Measurements from ENCODE around the gene PIK3C2A.

PIK3C2A gene

DNA sequence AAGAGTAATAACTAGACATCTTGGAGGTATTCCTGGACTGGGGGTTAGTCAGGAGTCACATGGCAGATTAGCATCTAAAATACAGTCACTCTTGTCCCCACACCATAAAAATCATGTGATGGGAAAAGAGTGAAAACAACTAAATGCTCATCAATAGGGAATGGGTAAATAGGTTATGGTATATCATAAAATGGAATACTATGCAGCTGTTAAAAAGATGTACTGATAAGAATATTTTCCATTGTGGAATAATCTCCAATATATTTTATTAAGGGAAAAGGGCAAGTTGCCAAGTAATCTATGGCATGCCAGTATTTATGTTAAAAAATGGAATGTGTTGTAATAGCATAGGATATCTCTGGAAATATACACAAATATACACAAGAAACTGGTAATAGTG is 6.6 kb upstream of the PIK3C2A start:
- H3K27ac ChIP-seq: no peak overlapping the region
- no peak for DNase-seq (ENCODE audit: low read depth, low spot score)

DNA sequence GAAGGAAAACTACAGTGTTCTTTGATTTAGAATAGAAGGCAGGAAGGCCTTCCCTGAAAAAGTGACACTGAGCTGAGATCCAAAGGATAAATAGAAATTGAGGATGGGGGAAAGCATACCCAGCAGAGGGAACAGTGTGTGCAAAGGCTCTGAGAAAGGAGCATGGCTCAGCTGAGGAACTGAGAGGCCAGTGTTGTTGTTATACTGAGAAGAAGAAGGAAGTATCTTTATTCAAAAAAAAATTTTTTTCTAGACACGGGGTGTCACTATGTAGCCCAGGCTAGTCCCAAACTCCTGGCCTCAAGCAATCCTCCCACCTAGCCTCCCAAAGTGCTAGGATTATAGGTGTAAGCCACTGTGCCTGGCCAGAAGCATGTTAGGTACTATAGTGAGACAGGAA is 3.5 kb upstream of the PIK3C2A start:
- DNase-seq (ENCODE audit: low read depth, low spot score): no peak
- H3K27ac ChIP-seq: no peak overlapping the region

DNA sequence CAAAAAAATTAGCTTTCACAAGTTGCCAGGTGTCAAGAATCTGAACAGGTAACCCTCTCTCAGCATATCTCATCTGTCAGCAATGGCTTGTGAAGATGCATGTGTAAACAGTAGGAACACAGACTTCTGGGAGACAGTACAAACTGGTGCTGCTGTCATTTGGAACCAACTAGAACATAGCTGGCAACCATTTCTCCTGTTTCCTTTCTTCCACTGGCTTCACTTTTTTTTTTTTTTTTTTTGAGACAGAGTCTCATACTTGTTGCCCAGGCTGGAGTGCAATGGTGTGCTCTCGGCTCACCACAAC is 2.1 kb upstream of the PIK3C2A start:
- no peak for DNase-seq (ENCODE audit: low read depth, low spot score)
- H3K27ac ChIP-seq: peak overlapping the region; percentile 92

DNA sequence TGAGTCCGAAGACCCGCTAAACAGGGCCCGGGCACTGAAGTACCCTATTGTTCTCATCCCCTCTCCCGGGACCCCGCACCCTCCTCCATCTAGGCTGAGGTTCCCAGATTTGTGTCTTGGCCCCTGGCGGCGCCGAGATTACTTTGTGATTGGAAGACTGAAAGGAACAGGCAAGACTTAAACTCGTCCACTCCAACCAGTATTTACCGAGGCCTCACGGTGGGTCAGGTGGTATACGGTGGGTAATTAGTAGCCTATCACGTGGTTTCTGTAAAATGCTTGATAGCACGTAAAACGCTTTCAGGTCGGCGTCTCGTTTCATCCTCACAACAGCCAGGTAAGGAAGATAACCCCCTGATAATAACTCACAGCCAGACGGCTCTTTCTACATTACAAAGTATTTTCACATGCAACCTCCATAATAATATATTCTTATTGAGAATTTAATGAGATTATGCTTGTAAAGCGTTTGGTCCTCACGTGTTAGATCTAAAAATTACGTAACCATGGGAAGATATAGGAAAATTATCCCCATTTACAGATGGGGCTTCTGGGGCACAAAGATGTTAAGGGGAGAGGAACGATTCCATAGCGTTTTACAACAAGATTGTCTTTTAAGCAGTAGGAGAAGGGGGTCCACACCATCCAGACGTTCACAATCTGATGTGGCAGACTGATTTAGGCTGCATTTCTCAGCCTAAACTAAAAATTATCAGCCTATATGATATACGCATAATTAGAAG is 642 bp upstream of the PIK3C2A start:
- peak overlapping the region; percentile 92 for H3K27ac ChIP-seq
- peak; percentile 36 for DNase-seq (ENCODE audit: low read depth, low spot score)

DNA sequence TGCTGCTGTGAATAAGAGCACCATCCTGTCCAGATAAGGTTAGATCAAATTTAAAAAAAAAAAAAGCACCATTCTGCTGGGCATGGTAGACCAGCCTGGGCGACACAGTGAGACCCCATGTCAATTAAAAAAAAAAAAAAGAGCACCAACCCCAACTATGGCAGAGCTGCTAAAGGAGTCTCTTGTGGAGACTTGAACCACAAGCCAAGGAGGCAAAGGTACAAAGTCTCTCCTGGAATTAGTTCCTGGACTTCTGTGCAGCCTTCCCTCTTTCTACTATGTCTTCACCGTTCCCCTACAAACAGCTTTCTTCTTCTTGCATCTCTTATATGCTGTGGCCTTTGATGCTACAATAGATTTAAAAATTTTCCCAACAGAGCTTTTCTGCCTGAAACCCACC is 1.3 kb downstream of the PIK3C2A start:
- H3K27ac ChIP-seq: no peak overlapping the region

DNA sequence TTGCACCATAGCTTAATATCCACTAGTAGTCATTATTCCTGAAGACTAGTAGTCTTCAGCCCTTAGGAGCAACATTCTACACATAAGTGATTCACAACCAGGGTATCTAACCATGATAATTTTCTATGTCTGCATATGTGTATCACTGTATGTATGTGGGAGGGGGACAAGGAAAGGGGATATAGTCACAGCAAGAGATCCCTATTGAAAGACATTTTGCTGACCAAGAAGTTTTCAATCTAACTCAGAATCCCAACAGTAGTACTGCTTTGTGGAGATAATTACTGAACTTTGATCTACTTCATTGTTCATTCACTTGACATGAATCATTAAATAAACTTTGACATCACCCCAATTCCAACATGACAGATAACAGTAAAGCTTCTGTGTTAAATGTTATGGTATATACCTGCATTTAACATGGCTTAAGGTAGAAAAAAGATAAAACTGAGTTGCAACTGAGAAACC is 10.3 kb downstream of the PIK3C2A start:
- no peak overlapping the region for H3K27ac ChIP-seq
- no peak for DNase-seq (ENCODE audit: low read depth, low spot score)

More for the DNA sequence above, 1.3 kb downstream of the PIK3C2A start:
- DNase-seq (ENCODE audit: low read depth, low spot score): no peak

DNA sequence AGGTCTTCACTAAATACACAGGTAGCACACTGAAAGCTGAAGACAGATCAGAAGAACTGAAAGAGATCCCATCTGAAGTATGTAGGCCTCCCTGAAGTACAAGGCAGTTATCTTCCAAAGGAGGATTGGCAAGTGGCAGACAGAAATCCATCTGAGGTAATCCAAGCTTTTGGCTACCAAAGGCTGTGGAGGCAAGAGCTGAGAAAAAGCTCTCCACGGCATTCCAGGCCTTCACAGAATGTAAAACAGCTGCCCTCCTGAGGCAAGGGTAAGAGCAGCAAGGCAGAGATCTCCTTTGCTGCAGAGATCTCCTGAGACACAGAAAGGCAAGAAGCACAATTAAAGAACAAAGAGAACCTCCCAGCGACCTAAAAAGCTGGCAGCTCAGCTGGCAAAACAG is 19.1 kb downstream of the PIK3C2A start:
- DNase-seq (ENCODE audit: low read depth, low spot score): no peak
- no peak overlapping the region for H3K27ac ChIP-seq

DNA sequence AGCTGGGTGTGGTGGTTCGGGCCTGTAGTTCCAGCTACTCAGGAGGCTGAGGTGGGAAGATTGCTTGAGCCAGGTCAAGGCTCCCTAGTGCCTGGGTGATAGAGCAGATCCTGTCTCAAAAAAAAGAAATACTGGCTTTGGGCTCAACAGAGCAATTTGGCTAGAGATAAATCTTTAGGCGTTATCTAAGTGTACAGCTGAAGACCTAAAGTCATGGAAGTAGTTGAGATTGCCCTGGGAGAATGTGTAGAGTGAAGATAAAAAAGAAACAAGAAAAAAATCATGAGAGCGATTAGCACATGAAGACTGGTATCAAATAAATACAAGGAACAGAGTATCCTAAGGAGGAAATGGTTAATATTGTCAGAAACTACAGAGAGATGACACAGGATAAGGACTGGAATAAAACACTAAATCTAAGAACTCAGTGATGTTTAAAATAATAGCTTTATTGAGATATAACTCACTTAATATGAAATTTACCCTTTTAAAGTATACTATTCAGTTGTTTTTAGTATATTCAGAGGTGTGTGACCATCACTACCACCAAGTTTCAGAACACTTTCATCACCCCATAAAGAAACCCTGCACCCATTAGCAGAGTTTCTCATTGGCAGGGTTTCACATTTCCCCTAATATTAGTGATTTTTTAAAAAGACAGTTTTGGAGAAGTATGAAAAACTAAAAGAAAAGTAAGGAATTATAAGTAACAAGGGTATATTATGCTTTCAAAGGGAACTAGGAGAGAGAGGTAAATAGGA is 20.7 kb downstream of the PIK3C2A start:
- no peak for DNase-seq (ENCODE audit: low read depth, low spot score)
- H3K27ac ChIP-seq: no peak overlapping the region

DNA sequence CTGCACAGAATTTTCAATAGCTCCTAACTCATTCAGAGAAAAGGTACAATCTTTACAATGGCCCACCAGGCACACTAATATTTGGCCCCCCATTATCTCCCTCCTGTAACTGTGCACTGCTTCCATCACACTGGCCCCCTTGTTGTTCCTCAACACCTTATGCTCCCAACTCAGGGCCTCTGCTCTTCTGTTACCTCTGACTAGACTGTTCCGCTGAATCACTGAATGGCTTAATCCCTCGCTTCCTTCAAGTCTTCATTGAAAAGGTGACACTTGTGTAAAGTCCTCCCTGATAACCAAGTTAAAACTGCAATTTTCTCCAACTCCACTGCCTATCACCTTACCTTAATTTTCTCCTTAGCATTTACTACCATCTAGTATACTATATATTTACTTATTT is 21.8 kb downstream of the PIK3C2A start:
- no peak for DNase-seq (ENCODE audit: low read depth, low spot score)
- no peak overlapping the region for H3K27ac ChIP-seq

DNA sequence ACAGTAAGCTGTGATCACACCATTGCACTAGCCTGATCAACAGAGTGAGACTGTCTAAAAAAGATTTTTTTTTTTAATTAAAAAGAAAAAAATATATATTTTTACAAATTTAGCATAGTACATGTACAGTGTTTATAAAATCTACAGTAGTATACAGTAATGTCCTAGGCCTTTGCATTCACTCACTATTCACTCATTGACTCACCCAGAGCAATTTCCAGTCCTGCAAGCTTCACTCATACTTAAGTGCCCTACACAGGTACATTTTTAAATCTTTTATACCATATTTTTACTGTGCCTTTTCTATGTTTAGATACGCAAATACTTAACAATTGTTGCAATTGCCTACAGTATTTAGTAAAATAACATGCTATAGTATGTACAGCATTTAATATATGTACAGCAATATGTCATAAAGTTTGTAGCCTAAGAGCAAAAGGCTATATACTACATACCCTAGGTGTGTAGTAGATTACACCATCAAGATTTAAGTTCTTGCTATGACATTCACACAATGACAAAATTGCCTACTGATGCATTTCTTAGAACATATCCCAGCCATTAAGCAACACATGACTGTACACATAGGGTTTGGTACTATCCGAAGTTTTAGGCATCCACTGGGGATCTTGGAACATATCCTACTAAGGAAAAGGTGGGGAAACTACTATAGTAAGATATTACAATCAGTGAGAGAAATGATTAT is 22.8 kb downstream of the PIK3C2A start:
- no peak for DNase-seq (ENCODE audit: low read depth, low spot score)
- H3K27ac ChIP-seq: no peak overlapping the region

DNA sequence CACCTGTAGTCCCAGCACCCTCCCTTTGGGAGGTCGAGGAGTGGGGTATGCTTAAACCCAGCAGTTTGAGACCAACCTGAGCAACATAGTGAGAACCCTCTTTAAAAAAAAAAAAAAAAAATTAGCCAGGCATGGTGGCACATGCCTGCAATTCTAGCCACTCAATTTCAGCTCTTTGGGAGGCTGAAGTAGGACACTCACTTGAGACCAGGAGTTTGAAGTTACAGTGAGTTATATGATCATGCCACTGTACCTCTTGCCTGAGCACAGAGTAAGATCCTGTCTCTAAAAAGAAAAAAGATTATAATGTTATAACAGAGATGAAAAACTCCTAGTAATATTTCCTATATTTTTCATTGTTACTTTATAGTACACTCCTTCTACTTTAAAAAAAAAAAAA is 23.9 kb downstream of the PIK3C2A start:
- no peak for DNase-seq (ENCODE audit: low read depth, low spot score)
- H3K27ac ChIP-seq: no peak overlapping the region

DNA sequence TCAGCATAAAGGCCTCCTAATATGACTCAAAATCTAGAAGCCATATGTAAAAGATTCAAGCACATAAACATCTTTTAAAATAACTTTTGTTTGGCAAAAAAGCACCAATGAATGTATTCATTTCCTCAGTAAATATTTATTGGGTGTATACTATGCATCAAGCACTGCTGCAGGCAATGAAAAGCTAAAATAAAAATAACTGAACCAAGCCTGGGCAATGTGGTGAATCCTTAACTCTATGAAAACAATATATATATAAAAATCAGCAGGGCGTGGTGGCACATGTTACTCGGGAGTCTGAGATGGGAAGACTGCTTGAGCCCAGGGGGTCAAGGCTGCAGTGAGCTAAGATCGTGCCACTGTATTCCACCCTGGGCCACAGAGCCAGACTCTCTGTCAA is 27.8 kb downstream of the PIK3C2A start:
- H3K27ac ChIP-seq: no peak overlapping the region

DNA sequence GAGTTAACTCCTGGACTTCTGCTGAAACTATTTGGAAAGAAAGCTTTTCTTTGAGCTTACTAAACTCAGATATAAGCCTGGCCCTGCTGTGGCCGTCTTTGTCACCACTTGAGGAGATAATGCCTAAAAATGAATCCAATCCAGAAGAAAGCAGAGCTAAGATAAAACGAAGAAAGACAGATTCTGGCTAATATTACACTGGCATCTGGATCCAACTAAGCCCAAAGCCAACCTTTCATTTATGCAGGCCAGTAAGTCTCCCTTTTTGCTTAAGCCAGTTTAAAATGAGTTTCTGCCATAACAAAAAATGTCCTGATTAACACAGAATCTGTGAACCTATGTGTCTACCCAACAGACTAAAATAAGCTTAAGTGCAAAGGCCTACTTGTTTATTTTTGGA is 34.5 kb downstream of the PIK3C2A start:
- no peak for DNase-seq (ENCODE audit: low read depth, low spot score)
- no peak overlapping the region for H3K27ac ChIP-seq

More for the DNA sequence above, 27.8 kb downstream of the PIK3C2A start:
- no peak for DNase-seq (ENCODE audit: low read depth, low spot score)

DNA sequence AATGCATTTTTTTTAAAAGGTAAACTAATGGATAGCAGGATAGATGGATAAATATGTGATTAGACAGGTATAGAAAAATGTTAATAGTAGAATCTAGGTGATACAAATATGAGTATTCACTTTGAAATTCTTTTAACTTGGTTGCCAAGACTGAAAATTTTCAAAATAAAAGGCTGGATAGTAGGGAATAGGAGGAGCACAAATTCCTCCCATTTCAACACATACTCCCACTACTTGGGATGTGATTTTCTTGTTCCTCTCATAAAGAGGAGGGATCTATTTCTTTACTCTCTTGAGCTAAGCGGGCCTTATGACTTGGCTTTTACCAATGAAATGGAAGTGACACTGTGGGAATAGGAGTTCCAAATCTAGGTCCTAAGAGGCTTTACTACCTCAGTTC is 35.9 kb downstream of the PIK3C2A start:
- DNase-seq (ENCODE audit: low read depth, low spot score): no peak
- H3K27ac ChIP-seq: no peak overlapping the region

DNA sequence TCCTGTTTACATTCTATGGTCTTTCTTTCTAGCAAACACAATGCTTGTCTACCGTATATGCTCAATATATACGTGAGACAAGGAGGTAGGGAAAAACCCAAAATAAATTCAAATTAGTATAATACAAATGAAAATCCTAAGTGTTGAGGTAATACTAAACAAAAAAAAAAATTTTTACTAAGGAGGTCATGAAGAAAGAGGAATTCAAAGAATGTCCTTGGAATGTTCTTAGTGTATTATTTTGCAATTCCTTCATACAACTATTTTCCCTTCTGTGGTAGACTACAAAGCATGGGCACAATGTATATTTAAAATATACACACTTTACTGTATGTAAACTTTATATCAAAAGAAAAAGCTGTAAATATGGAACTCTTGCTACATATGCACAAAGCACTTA is 36.4 kb downstream of the PIK3C2A start:
- H3K27ac ChIP-seq: no peak overlapping the region
- no peak for DNase-seq (ENCODE audit: low read depth, low spot score)

DNA sequence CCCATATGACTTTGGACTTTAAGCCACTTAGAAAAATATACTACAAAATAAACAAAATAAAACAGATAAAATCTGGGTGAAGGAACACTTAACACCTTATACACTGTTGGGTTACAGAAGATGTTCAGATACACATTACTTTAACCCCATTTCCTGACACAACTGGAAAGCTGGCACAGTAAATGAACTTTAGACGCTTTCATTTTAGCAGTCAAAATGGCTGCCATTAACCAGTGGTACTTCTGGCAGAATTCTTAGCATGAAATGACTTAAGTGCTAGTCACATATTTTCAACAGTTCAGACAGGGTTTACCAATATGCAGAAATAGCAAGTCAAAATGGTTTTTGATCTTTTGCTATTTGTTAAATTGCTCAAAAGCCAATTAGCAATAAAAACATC is 37.9 kb downstream of the PIK3C2A start:
- no peak overlapping the region for H3K27ac ChIP-seq
- DNase-seq (ENCODE audit: low read depth, low spot score): no peak

DNA sequence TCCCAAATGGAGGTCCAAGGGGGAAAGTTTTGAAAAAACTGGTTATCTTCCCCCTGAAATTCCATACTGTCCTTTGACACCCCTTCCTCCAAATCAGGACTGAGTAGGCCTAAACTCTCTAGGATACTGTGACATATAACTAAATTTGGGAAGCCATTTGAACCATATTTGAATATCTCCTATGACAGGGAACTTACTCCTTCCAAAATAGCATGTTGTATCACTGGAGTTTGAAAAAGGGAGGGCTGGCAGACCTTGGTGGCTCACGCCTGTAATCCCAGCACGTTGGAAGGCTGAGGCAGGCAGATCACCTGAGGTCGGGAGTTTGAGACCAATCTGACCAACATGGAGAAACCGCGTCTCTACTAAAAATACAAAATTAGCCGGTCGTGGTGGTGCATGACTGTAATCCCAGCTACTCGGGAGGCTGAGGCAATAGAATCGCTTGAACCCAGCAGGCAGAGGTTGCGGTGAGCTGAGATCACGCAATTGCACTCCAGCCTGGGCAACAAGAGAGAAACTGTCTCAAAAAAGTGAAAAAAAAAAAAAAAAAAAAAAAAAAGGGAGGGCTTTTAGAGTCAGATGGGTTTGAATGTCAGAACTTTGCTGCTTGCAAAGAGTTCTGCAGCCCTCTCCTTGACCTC is 42.4 kb downstream of the PIK3C2A start:
- no peak for DNase-seq (ENCODE audit: low read depth, low spot score)
- H3K27ac ChIP-seq: peak overlapping the region; percentile 12

DNA sequence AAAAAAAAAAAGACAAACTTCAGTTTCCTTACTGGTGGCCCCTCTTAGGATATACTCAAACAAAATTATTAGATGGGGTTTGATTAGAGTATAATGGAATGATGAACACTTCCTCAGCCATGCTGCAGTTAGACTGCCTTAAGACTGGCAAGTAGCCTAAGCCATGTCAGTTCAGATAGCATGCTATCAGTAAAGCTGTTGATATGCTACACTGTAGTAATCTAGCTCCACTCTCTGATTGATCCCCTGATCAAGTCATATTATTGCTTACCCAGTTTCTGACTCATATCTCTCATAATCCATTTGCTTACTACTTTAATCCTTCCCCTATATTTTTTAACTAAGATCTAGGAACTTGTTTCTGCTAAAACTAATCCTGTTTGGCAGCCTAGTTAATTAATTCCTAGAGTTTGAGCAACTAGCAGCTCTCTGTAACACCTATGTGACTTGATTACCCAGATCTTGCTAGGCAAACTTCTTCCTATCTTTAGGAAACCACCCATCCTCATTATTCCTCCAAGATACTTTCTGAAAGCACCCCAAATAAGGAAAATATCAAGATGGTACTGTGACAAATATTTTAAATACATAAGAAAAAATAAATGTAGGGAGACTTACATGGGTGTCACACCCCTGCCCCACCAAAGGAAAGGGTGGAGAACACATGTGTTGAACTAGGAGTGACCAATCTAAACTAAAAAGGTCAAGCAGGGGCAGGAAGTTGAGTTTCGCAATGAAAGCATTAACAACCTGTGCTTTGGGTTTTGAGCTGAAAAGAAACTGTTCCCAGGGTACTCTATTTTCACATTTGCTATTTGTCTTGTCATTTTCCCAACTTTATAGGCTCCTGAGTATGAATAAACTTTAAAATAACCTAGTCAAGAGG is 43.2 kb downstream of the PIK3C2A start:
- DNase-seq (ENCODE audit: low read depth, low spot score): no peak

DNA sequence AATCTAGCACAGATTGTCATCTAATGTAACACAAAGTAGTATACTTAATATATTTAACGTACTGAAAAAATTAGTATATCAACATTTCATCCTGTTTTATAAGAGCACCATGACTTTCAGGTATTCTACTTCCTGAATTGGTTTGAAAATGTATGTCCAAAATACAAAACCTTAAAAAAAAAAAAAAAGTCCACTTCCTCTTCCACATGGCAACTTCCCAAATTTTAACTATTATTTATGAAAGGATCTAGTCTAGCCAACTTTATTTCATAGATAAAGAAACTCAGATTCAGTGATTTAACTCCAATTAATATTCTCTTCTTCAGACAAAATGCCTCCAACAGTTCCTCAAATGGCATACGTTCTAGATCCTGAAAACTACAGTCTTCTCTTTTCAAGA is 44.0 kb downstream of the PIK3C2A start:
- H3K27ac ChIP-seq: no peak overlapping the region
- DNase-seq (ENCODE audit: low read depth, low spot score): no peak

More for the DNA sequence above, 43.2 kb downstream of the PIK3C2A start:
- peak overlapping the region; percentile 12 for H3K27ac ChIP-seq

DNA sequence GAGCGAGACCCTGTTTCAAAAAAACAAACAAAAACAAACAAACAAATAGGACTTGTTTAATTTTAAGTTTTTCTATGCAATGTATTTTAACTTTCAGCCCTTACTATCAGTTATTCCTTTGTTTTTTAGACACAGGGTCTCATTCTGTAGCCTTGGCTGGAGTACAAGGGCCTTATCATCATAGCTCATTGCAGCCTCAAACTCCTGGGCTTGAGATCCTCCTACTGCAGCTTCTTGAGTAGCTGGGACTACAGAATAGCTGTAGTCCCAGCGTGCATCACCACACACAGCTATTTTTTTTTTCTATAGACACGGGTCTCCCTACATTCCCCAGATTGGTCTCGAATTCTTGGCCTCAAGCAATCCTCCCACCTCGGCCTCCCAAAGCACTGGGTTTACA is 44.5 kb downstream of the PIK3C2A start:
- DNase-seq (ENCODE audit: low read depth, low spot score): no peak
- H3K27ac ChIP-seq: no peak overlapping the region

All from epithelial cell of prostate (primary cell).